Neural cell (in vitro differentiated cells): ENCODE data around the gene AGAP3. TPM values are rescaled to one million over a fixed set of nuclear protein-coding genes. Genes with fewer than 3 reads are reported as not detected.

Source experiments
- H2AFZ ChIP-seq: fragments of 200-600, 300-800 bp; sonication (generic), shearing (Covaris generic); 2 replicates; pipeline ENCODE4 v1.6.0; 2014; ENCODE audit warnings: low read depth, mild to moderate bottlenecking, antibody characterized with exemption, low read length, moderate library complexity
- H3F3A ChIP-seq: fragments of 200-600 bp; shearing (Covaris generic); 2 replicates; pipeline ENCODE4 v1.6.1; 2016; ENCODE audit warnings: mild to moderate bottlenecking, moderate library complexity, mixed read lengths, antibody characterized with exemption, low read length; ENCODE audit not compliant: insufficient read depth, poor library complexity, severe bottlenecking
- H3K27ac ChIP-seq: fragments of 200-600, 300-800 bp; sonication (generic), shearing (Covaris generic); 2 replicates; pipeline ENCODE4 v1.5.1; 2014; ENCODE audit warnings: mild to moderate bottlenecking, low read length, moderate library complexity
- H3K27me3 ChIP-seq: fragments of 300-800, 200-600 bp; sonication (generic), shearing (Covaris generic); 2 replicates; pipeline ENCODE4 v1.6.0; 2014; ENCODE audit warnings: mild to moderate bottlenecking, low read depth, low read length, moderate library complexity; ENCODE audit not compliant: insufficient read depth
- H3K36me3 ChIP-seq: fragments of 300-800, 200-600 bp; sonication (generic), shearing (Covaris generic); 2 replicates; pipeline ENCODE4 v1.5.1; 2014; ENCODE audit warnings: mild to moderate bottlenecking, antibody characterized with exemption, low read length, moderate library complexity; ENCODE audit not compliant: insufficient read depth
- H3K4me2 ChIP-seq: fragments of 300-800, 200-600 bp; sonication (generic), shearing (Covaris generic); 2 replicates; pipeline ENCODE4 v1.6.0; 2014; ENCODE audit warnings: mild to moderate bottlenecking, low read length
- H3K4me3 ChIP-seq: fragments of 300-800, 200-600 bp; sonication (generic), shearing (Covaris generic); 2 replicates; pipeline ENCODE4 v1.5.1; 2014; ENCODE audit warnings: mild to moderate bottlenecking, low read length, moderate library complexity
- H3K79me2 ChIP-seq: fragments of 200-600 bp; shearing (Covaris generic); replicated peaks from 2 replicates; pipeline ENCODE4 v1.6.0; 2014; ENCODE audit warnings: mild to moderate bottlenecking, low read length, moderate library complexity; ENCODE audit not compliant: insufficient read depth
- H3K9ac ChIP-seq: fragments of 300-800, 200-600 bp; sonication (generic), shearing (Covaris generic); 2 replicates; pipeline ENCODE4 v1.6.1; 2016; ENCODE audit warnings: mild to moderate bottlenecking, low read length, mixed read lengths
- H3K9me2 ChIP-seq: fragments of 200-600 bp; shearing (Covaris generic); 2 replicates; pipeline ENCODE4 v1.6.1; 2016; ENCODE audit warnings: mild to moderate bottlenecking, low read length, mixed read lengths; ENCODE audit not compliant: insufficient read depth
- H3K9me3 ChIP-seq: fragments of 200-600, 300-800 bp; sonication (generic), shearing (Covaris generic); 2 replicates; pipeline ENCODE4 v1.6.1; 2016; ENCODE audit warnings: mild to moderate bottlenecking, mixed run types, low read length, moderate library complexity, mixed read lengths
- H4K20me1 ChIP-seq: fragments of 200-600 bp; shearing (Covaris generic); 2 replicates; pipeline ENCODE4 v1.6.1; 2016; ENCODE audit warnings: mild to moderate bottlenecking, mixed run types; ENCODE audit not compliant: insufficient read depth
- EP300 ChIP-seq: fragments of 450-650 bp; conservative IDR thresholded peaks from 2 replicates; pipeline ENCODE4 v1.6.1; 2014; ENCODE audit warnings: antibody characterized with exemption, mild to moderate bottlenecking, moderate library complexity; ENCODE audit not compliant: poor library complexity, severe bottlenecking
- EZH2 ChIP-seq: fragments of 200-600, 300-800 bp; shearing (Covaris generic), sonication (generic); IDR thresholded peaks from 2 replicates; pipeline ENCODE4 v1.6.1; 2014; ENCODE audit warnings: antibody characterized with exemption, low read length, borderline replicate concordance, mild to moderate bottlenecking; ENCODE audit not compliant: insufficient read depth, poor library complexity, severe bottlenecking
- MXI1 ChIP-seq: fragments of 450-650 bp; conservative IDR thresholded peaks from 2 replicates; pipeline ENCODE4 v1.6.1; 2014; ENCODE audit warnings: antibody characterized with exemption, mild to moderate bottlenecking; ENCODE audit not compliant: poor library complexity, severe bottlenecking
- POLR2AphosphoS5 ChIP-seq: IDR thresholded peaks from 2 replicates; pipeline ENCODE4 v1.6.1; 2012
- RAD21 ChIP-seq: fragments of 450-650 bp; conservative IDR thresholded peaks from 2 replicates; pipeline ENCODE4 v1.6.1; 2014; ENCODE audit warnings: antibody characterized with exemption, mild to moderate bottlenecking, moderate library complexity
- SMC3 ChIP-seq: fragments of 450-650 bp; conservative IDR thresholded peaks from 2 replicates; pipeline ENCODE4 v1.6.1; 2014; ENCODE audit warnings: antibody characterized with exemption, mild to moderate bottlenecking, moderate library complexity; ENCODE audit not compliant: poor library complexity
- TAF1 ChIP-seq: IDR thresholded peaks from 2 replicates; pipeline ENCODE4 v1.6.1; 2012; ENCODE audit warnings: low read depth
- polyA plus RNA-seq: library from polyadenylated mRNA; depleted of rRNA; stranded (reverse); fragments of >200 nt; gene quantifications from 2 replicates; pipeline ENCODE4 v1.2.3, GENCODE V29; 2014
- TF ChIP-seq, protein P1 (sequence below): IDR thresholded peaks from 2 replicates; pipeline ENCODE4 v1.6.1; 2012; ENCODE audit warnings: borderline replicate concordance
- TF ChIP-seq, protein P2 (sequence below): fragments of 450-650 bp; IDR thresholded peaks from 2 replicates; pipeline ENCODE4 v1.5.1; 2014; ENCODE audit warnings: antibody characterized with exemption, mild to moderate bottlenecking, moderate library complexity; ENCODE audit not compliant: poor library complexity, severe bottlenecking

The AGAP3 gene
- polyA plus RNA-seq, 1 donor from 2014 or later: 117 TPM

DNA sequence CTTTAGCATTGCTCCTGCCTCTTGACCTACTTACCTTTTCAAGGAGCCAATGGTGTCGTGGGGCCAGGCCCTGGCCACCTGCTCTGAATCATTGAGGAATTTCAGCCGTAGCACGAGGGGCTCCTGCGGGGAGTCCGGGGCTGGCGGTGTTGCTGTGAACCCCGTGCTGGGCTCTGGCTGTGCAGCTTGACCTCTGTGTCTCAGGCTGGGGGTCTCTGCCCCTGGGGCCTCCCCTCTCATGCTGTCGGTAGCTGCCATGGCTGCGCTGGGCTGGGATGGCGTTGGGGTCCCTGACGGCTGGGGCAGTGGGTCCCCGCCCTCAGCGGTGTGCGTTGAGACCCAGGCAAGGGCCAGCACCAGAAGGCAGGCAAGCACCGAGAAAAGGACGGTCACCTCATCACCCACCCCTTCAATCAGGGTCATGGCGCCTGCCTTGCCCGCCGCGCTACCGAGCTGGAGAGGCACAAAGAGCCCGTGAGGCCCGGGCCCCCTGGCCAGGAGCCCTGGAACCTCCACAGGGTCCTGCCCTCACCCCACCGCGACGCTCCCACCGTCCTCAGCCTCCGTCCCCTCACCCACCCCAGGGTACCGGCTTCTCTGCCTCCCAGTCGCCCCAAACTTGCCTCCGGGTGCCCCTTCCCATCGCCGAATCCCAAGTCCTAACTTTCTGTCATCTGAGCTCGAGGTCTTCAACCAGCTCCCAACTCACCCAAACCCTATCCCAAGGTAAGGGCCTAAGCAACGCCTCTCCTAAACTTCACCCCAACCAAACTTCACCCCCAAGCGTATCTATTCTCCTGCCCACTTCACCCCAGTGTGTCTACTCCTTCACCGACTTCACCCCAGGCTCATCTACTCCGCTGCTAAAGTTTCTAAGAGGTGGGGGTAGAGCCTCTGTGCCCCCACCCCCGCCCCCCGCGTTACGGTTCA is 3.9 kb upstream of the AGAP3 start:
- H3K27ac ChIP-seq: no peak overlapping the region

DNA sequence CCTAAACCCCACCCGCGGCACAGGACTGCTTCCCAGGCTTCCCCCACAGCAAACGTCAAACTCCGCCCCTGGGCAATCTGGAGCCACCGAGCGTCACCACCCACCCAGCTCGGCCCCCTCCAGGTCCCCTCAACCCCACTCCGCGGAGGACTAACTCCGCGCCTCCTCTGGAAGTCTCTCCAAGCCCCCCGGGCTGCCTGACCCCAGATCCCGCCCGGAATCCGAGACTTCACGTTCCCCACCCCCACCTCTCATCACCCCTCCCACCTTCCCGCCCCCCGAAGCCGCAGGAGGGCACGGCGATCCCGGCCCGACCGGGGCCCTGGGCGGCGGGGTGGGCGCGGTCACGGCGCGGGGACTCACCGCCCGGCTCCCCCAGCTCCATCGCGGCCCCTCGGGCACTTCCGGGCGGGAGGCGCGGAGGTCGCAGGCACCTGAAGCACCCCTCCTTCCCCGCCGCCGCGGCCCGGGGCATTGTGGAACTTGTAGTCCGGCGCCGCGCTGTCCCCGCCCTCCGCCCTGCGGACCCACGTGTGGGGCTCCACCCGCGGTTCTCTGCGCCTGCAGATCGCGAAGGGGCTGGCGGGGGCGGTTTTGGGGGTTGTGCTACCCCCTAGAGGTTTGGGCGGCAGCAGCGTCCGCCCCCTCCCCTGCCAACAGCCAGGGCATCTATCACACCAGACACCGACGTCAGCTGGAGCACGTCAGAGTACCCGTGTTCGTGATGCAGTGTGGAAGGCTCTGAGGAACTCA is 3.0 kb upstream of the AGAP3 start, which contains the start of gene TMUB1:
Gene TMUB1, minus strand, starts transcription at position 423 of the 753 bp plus-strand sequence. CDS start 930 bp downstream, outside the sequence.
- Histone ChIP-seq H3K4me2 (peak within 1 kb of the TSS; percentile 56), H2AFZ (peak within 1 kb of the TSS; percentile 40), H3K27ac (peak within 1 kb of the TSS; percentile 23), H3K4me3 (peak within 1 kb of the TSS; percentile 79), H4K20me1 (peaks cover 8% of the 10 kb centered on the region), H3K9ac (peak within 1 kb of the TSS; percentile 75), H3K36me3 (no peaks in the 10 kb centered on the region), H3K27me3 (no peaks in the 10 kb centered on the region), H3F3A (peaks cover under 1% of the 10 kb centered on the region), H3K9me2 (no peaks in the 10 kb centered on the region), H3K79me2 (peaks cover 19% of the 10 kb centered on the region), H3K9me3 (no peaks in the 10 kb centered on the region)
- TF ChIP-seq TAF1 (no peak), EZH2 (no peak), RAD21 (no peak), POLR2AphosphoS5 (peak; percentile 24), EP300 (no peak), MXI1 (peak; percentile 93), SMC3 (no peak)
- TF ChIP-seq, protein P1, sequence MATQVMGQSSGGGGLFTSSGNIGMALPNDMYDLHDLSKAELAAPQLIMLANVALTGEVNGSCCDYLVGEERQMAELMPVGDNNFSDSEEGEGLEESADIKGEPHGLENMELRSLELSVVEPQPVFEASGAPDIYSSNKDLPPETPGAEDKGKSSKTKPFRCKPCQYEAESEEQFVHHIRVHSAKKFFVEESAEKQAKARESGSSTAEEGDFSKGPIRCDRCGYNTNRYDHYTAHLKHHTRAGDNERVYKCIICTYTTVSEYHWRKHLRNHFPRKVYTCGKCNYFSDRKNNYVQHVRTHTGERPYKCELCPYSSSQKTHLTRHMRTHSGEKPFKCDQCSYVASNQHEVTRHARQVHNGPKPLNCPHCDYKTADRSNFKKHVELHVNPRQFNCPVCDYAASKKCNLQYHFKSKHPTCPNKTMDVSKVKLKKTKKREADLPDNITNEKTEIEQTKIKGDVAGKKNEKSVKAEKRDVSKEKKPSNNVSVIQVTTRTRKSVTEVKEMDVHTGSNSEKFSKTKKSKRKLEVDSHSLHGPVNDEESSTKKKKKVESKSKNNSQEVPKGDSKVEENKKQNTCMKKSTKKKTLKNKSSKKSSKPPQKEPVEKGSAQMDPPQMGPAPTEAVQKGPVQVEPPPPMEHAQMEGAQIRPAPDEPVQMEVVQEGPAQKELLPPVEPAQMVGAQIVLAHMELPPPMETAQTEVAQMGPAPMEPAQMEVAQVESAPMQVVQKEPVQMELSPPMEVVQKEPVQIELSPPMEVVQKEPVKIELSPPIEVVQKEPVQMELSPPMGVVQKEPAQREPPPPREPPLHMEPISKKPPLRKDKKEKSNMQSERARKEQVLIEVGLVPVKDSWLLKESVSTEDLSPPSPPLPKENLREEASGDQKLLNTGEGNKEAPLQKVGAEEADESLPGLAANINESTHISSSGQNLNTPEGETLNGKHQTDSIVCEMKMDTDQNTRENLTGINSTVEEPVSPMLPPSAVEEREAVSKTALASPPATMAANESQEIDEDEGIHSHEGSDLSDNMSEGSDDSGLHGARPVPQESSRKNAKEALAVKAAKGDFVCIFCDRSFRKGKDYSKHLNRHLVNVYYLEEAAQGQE: no peak
- TF ChIP-seq, protein P2, sequence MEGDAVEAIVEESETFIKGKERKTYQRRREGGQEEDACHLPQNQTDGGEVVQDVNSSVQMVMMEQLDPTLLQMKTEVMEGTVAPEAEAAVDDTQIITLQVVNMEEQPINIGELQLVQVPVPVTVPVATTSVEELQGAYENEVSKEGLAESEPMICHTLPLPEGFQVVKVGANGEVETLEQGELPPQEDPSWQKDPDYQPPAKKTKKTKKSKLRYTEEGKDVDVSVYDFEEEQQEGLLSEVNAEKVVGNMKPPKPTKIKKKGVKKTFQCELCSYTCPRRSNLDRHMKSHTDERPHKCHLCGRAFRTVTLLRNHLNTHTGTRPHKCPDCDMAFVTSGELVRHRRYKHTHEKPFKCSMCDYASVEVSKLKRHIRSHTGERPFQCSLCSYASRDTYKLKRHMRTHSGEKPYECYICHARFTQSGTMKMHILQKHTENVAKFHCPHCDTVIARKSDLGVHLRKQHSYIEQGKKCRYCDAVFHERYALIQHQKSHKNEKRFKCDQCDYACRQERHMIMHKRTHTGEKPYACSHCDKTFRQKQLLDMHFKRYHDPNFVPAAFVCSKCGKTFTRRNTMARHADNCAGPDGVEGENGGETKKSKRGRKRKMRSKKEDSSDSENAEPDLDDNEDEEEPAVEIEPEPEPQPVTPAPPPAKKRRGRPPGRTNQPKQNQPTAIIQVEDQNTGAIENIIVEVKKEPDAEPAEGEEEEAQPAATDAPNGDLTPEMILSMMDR: peak; percentile 21

More for the DNA sequence above, 3.9 kb upstream of the AGAP3 start:
- Histone ChIP-seq H3K79me2 (peaks cover 13% of the 10 kb centered on the region), H3K36me3 (no peaks in the 10 kb centered on the region), H4K20me1 (no peaks in the 10 kb centered on the region), H3K9me3 (no peaks in the 10 kb centered on the region), H3F3A (no peaks in the 10 kb centered on the region), H3K9me2 (no peaks in the 10 kb centered on the region), H3K4me2 (peak overlapping the region; percentile 56), H2AFZ (peak overlapping the region; percentile 40), H3K9ac (peak overlapping the region; percentile 75), H3K27me3 (no peaks in the 10 kb centered on the region), H3K4me3 (peak overlapping the region; percentile 79)
- TF ChIP-seq RAD21 (no peak), POLR2AphosphoS5 (no peak)
- TF ChIP-seq, protein P1: no peak
